GM18508 (cell line): ENCODE results near the gene SERPINH1.

Experiments used
- ATAC-seq: cut with Tn5 transposase; IDR thresholded peaks from one replicate; pipeline ENCODE4 v1.9.1; 2021; ENCODE audit warnings: moderate number of reproducible peaks; ENCODE audit not compliant: insufficient read depth, unreplicated experiment

The SERPINH1 gene

DNA sequence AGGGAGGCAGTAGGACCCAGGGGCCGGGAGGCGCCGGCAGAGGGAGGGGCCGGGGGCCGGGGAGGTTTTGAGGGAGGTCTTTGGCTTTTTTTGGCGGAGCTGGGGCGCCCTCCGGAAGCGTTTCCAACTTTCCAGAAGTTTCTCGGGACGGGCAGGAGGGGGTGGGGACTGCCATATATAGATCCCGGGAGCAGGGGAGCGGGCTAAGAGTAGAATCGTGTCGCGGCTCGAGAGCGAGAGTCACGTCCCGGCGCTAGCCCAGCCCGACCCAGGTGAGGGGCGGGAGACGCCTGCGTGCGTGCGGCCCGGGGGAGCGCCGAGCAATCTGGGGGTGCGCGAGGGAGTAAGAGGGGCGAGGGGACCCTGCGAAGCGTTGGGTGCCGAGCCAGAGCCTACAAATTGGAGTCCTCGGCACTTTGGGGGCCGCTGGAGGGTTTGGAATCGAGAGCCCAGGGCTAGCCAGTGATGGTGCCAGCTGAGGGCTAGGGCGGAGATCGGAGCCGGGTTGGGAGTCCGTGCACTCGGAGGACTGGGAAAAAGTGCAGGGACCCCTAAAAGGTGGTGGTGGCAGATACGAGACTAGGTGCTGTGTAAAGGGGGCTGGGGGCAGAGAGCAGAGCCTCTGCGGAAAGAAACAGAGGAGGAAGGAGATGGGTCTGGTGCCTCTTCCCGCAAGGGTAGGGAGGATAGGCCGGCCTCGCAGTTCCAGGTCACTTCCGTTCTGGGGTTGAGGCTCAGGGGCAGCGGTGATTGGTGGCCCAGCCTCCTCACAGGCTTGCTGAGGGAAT lies at the start of gene SERPINH1:
Gene SERPINH1, plus strand, starts transcription at position 206 of the 788 bp plus-strand sequence. CDS start 4,097 bp downstream, outside the sequence.
- ATAC-seq = no peak

DNA sequence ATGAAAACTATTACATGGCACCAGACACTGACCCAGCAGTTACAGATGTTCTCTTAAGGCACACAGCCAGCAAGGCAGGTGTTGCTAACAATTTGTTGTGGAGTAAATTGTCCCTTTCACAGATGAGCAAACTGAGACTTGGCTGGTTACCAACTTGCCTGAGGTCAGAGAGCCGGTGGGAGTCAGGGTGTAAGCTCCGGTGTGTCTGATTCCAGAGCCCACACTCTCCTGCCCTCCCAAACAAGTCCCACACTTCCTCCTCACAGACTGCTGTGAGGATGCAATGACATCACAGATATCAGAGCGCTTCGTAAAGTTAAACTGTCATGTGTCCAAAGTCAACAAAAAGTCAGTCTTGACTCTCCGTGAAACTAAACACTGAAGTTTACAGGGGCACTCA lies 48.8 kb upstream of the SERPINH1 start:
- no peak for ATAC-seq

DNA sequence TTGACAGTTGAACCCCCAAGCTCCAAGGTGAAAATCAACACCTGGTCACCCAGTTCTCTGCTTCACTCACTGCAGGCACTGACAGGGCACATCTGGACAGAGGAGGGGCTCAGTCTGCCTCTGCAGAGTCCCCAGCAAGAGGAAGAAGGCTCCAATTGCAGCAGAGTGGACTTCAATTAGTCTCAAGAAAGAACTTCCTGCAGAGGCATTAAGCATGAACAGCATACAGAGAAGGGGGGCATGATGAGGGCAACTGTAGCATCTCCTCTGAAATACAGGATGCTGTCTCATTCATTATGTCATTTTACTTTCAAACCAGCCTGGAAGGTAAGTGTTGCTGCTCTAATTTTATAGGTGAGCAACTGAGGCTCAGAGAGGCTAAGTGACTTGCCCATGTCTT lies 47.5 kb upstream of the SERPINH1 start:
- ATAC-seq = no peak

DNA sequence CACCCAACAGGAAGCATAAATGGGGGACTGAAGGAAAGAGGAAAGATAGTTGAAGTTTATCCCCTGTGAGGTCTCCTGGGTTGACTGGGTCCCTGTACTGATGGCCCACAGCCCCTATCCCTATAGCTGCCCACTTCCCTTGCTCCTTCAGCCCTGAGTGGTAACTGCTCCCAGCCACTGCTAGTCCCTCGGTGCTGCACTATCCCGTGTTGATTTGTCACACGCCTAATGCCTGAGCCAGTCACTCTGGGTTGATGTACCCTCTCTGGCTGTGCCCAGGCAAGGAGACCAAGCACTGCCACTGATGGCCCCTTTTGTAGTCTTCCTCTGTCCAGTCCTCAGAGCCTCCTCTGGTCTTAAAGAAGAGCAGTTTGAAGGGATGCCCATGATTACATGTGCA lies 45.9 kb upstream of the SERPINH1 start:
- no peak for ATAC-seq

DNA sequence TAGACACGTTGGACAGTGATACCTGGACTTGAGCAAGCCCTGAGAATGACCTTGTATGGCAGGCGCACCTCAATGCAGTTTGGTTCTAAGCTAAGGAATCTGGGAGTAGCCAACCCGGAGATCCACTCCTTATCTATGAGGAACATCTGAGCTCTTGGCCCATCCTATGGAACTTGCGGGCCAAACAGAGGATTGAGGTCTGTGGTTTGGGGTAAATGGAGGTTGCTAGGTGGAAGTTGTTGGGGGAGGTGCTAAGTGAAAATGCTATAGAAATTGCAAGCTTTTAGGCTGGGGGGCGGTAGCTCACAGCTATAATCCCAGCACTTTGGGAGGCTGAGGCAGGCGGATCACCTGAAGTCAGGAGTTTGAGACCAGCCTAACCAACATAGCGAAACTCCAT lies 45.2 kb upstream of the SERPINH1 start:
- no peak for ATAC-seq

DNA sequence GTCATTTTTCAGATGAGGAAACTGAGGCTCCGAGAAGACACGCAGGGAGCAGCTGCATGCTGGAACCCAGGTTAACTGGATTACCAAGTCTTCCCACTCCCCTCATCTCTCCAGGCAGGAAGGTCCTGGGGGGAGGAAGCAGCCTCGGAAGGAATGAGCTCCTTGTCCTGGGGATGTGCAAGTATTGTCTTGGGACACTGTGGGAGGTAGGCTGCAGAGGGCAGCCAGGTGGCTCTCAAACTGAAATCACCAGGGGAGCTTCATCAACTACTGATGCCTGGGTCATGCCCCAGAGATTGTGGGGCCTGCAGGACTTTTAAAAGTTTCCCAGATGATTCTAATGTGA lies 43.9 kb upstream of the SERPINH1 start:
- no peak for ATAC-seq

DNA sequence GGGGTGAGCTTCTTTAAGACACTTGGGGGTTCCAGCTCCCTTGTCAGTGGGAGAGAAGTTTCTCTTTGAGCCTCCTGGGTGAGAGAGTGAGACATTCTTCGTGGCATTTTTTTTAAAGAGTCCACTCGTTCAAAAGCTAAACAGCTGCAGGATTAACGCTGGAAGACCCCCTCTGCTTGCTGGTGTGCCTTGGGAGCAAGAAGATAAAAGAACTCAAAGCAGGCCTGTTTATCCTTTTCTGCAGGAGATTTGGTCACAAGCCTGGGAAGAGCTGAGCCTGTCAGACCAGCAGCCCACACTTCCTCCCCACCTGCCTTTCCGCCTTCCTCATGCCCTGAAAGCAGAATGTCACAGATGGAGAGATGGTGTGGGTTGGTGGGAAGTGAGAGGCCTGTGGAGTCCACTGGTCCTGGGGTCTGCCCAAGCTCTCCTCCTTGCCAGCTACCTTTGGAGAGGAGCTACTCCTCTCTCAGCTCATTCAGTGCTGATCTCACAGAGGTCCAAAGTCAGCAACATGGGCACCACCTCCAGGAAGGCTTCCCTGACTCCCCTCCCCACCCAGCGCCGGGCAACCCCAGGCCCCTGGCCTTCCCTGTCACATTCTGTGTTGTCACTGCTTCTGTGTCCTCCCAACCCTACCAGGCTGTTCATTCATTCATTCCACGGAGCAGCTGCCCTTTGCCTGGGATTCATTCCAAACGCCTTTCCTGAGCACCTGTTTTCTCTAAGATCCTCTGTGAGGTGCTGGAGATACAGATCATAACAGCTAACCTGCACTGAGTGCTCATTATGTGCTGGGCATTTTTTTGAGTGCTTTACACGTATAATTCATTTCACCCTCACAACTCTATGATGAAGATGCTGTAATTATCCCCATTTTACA lies 43.0 kb upstream of the SERPINH1 start:
- no peak for ATAC-seq

DNA sequence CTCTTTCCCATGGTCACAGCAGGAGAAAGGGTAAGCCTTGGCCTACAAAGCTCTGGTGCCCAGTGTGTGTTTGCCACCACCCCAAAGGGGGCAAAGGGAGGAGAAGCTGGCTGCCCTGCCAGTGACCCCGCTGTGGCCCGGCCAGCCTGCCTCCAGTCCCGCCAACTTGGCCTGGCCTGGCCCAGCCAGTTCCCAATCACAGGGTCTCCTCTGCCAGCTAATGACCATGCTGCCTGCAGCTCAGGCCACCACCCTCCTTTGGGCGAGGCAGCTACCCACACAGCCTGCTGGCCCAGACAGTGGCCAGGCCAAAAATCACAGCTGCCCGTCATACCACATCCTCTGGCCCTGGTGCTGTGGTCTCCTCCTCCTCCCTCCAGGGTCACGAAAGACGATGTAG lies 41.4 kb upstream of the SERPINH1 start:
- ATAC-seq = no peak

DNA sequence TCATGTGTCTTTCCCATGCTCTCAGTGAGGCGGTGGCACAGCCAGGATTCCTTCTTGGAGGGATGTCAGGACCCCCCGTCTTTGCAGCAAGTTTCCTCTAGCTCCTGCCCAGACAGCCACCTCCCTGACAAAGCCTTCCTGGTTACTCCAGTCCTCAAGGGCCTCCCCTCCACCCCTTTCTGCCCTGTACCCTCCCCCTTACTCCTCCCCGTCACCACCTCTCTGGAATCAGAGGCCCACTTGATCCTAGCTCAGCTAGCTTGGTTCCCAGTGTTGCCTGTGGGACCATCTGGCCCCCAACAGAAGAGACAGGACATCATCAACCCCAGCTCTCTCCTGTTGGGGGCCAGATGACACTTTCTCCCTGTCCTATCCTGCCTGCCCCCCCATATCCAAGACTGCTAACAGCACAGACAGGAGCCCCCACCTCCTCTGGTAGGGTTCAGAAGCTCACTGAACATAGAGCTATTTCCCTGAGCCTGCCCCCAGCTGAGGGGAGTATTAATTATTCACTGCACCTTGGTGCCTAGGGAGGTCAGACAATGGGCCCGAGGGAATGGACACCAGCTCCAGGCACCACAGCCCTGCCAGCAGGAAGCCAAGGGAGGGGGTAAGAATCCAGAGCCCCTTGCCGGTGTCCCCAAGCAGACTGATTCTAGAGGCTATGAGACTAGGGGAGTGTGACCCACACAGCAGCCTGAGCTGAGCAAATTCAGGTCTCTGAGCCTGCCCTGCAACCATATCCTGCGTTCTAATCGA lies 39.6 kb upstream of the SERPINH1 start:
- no peak for ATAC-seq

DNA sequence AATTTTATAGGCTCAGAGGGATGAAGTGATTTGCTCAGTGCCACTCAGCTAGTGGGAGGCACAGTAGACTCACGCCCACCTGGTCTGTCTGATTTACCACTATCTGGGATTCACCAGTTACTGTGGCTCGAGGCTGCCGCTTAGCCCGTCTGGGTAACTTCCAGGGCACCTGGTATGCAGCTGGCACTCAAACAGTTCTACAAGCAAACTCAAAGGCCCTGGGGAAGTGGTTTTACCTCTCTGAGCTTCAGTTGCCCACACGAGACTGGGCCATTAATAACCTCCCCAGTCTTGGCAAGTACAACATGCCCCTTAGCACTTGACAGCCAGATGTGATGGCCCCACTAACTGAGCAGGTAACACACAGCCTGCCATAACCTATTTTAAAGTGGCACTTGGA lies 38.9 kb upstream of the SERPINH1 start:
- ATAC-seq = no peak

DNA sequence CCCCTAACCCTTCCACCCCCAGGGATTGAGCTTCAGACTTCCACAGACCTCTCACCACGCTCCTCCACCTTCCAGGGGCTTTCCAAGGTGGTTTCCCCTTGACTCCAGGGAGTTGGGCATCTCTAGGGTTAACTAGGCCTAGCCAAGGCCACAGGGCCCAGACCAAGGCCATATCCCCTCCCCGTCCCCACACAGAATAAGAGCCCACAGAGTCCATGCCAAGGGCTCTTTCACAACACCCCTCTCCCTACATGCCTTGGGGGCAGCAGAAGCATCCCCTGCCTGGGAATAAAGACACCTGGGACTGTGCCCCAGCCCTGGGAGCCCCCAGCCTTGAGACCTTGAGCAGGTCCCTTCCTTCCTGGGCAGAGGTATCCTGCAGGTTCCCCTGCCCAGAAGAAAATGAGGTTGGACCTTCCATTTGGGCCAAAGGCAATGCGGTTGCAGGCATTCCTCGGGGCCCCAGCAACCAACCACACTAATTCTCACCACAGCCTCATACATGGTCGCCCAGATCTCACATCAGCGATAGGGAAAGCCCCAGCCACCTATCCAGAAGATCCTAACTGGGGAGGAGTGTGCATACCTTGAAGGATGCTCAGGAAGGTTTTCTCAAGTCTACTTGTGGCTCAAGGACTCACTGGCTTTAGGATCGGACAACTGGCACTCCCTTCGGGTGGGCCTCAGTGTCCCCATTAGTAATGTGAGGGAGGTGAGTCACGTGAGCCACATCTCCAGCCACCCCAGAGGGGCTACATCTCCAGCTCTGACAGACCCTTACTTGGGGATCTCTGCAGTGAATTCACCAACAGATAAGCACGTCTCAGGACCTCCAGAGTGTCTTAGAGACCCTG lies 38.0 kb upstream of the SERPINH1 start:
- no peak for ATAC-seq

DNA sequence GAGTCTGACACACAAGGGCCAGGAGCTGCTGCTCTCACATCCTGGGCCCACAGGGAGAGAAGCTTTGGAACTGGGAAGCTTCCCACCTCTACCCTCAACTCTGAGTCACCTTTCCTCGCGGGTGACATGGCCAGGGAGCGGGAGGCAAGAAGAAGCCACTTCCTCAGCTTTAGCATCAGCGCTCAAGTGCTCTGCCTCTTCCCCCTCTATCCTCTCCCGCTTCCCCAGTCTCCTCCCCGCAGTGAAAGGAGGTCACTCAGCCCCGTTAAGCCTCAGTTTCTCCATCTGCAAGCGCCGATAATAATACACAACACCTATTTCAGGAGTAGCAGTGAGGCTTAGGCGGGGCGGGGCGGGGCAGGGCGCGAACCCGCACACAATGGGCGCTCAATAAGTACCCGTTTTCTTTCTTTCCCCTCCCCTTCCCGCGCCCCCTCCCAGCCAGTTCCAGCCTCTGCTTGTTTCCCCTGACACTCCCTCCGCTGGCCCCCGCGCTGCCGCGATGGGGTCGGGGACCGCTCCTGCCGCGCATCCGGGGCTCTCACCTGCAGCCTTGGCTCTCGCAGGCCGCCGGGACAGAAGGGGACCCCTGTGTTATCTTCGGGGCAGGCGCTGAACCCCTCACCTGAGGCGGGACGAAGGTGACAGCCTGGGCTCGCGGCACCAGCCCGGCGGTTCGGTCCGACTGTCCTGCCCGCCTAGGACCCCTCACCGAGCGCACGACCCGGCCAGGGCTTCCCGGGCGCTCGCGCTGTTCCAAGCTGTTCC lies 37.2 kb upstream of the SERPINH1 start:
- no peak for ATAC-seq

DNA sequence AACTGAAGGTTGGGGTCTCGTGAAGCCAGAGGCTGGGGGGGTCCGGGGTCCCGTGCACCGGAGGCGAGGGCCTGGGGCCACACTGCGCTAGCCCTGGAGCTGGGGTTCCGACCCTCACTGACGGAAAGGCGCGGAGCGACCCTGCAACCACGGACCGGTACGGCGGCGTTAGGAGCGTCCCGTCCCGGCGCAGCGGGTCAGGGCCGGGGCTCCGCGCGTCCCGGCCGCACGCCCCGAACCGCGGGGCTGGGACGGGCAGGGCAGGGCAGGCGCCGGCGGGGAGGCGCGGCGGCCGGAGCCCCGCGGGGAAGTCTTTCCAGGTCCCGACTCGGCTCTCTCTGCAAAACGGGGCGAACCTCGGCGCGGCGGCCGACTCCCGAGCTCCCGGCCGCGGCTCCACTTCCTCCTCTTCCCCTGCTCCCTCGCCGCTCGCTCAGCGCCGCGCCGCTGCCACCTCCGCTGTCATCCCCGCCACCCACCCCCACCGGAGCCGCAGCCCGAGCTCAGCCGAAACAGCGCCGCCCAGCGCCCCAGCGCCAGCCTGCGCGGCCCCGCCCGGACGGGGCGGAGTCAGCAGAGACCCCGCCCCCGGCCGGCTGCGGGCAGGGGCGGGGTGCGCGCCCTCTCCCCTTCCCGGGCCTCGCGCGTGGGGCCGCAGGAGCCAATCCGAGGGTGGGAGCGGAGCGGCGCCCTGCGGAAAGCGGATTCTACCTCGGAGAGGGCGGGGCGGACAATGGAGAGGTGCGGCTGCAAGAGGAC lies 36.4 kb upstream of the SERPINH1 start, which contains the start of gene GDPD5:
Gene GDPD5, minus strand, starts transcription at position 509 of the 759 bp plus-strand sequence. CDS start 48,206 bp downstream, outside the sequence.
- no peak for ATAC-seq

DNA sequence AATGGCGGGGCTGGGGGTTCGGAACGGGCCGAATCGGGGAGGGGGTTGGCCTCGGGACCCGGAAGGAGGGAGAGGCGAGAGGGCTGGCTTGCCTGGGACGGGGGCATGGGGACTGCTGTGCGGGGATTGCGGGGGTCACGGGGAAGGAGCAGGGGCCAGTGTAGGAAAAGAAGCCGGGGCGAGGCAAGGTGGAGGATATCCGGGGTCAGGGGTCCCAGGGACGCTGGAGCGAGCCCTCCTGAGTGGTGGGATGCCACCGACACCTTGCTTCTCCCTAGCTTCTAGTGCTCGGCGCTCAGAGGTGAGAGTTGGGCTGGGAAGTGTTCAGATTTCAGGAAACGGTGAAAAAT lies 35.9 kb upstream of the SERPINH1 start:
- no peak for ATAC-seq

DNA sequence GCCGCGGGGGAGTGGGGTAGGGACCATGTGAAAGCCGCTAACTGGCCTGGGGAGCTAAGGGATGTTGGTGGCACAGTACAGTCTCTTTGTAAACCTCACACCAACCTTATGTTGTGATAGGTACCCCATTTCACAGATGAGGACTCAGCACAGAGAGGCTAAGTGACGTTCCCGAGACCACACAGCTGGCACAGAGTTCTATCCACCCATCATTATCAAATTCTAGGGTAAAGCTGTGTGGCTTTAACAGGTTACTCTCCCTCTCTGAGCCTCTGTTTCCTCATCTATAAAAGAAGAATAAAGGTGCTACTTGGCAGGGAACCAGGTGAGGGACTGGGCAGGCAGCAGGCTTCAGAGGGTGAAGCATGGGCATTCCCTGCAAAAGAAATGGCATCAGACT lies 34.9 kb upstream of the SERPINH1 start:
- no peak for ATAC-seq

DNA sequence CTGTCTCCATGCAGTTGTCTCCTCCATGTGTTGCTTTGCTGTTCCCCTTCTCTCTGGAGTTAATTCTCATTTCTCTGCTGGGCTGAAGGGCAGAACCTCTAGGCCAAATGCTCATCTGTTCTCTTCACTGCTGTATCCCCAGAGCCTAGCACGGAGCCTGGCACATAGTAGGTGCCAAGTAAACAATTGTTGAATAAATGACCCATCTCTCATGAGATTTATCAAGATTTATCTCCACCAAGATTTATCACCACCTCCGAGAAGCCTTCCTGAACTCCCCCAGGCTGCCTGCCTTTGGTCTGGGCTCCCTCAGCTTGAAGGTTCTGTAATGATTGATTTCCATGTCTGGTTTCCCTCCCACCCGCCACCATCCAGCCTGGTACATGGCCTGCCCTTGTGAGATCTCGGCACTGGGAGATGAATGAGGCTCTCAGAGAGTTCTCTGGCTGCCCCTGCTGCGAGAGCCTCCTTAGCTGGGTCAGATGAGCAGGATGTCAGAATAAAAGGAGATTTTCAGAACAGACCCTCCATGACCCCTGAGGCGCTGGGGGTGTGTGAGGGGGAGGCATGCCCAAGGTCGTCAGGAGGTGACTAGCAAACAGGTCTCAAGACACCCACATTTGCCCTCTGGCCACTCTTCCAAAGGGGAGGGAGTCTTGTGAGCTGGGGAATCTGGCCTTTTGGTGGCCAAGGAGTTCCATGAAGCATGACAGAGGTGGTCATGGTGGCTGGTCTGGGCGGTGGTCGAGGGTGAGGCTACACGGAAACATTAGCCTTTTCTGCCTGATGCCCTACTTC lies 33.9 kb upstream of the SERPINH1 start:
- ATAC-seq = no peak

DNA sequence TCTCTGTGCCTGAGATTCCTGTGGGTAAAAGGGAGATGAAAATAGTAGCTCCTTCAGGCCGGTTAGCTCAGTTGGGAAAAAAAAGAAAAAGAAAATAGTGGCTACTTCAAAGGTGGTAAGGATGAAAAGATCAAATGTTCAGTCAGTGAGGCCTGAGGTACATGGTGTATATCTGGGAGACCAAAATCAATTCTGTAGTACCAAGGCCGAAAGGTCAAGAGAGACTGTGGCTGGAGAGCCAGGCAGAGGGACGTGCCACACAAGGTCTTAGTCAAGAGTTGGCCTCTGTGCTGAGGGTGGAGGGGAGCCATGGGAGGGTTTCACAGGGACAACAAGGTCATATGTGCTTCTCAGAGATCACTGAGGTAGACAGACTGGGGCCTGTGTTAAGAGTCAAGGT lies 31.5 kb upstream of the SERPINH1 start:
- no peak for ATAC-seq

DNA sequence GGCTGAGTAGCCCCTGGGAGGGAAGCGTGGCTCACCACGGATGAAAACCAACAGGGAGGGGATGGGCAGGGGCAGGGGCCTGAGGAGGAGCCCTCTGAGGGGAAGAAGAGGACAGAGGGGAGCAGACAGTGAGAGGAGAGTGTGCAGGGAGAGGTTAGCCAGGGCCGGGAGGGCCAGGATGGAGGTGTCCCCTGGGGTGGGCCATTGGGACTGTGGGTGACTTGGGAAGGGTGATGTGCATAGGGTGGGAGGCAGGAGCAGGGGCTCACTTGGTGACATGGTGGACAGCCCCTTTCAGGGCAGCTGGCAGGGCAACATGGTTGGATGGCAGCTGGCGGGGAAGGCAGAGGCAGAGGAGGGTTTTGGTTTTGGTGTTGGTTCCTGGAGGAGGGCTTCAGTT lies 30.7 kb upstream of the SERPINH1 start:
- ATAC-seq = no peak
